ENCODE results near the gene CBL.
A peak's percentile ranks its signal among the peaks of the same experiment; 100 is the strongest.

CBL gene

GRCh38 chr11:119334174-119334930 lies 128.2 kb downstream of the CBL start, which contains the start of gene RNF26:
TSS of gene RNF26 (plus strand) at chr11:119334527. CDS start at chr11:119335123, 596 bp downstream.
- peak; percentile 96 for DNase-seq (ENCODE audit: low spot score)

GRCh38 chr11:119335091-119335654 lies 129.0 kb downstream of the CBL start:
- DNase-seq (ENCODE audit: low spot score) = no peak

- DNase-seq (ENCODE audit: low spot score) = peak; percentile 46
These were observed 129.8 kb downstream of the CBL start for GRCh38 chr11:119335655-119336543.

- DNase-seq (ENCODE audit: low spot score) = no peak
These were observed 130.8 kb downstream of the CBL start for GRCh38 chr11:119336744-119337469.

GRCh38 chr11:119337581-119338317 lies 131.6 kb downstream of the CBL start:
- DNase-seq (ENCODE audit: low spot score) = no peak

- peak; percentile 74 for DNase-seq (ENCODE audit: low spot score)
These were observed 132.3 kb downstream of the CBL start for GRCh38 chr11:119338318-119338890.

GRCh38 chr11:119338965-119339588 lies 132.9 kb downstream of the CBL start:
- no peak for DNase-seq (ENCODE audit: low spot score)

GRCh38 chr11:119339589-119340334 lies 133.6 kb downstream of the CBL start:
- peak; percentile 52 for DNase-seq (ENCODE audit: low spot score)

- DNase-seq (ENCODE audit: low spot score) = peak; percentile 28
These were observed 134.4 kb downstream of the CBL start, which contains the start of gene C1QTNF5 for GRCh38 chr11:119340335-119341221. TSS of gene C1QTNF5 (minus strand) at chr11:119340883. CDS start at chr11:119340397, 486 bp downstream.

GRCh38 chr11:119341222-119342022 lies 135.3 kb downstream of the CBL start:
- no peak for DNase-seq (ENCODE audit: low spot score)

GRCh38 chr11:119342023-119342300 lies 135.8 kb downstream of the CBL start:
- no peak for DNase-seq (ENCODE audit: low spot score)

GRCh38 chr11:119342362-119343130 lies 136.4 kb downstream of the CBL start:
- no peak for DNase-seq (ENCODE audit: low spot score)

GRCh38 chr11:119343726-119344125 lies 137.6 kb downstream of the CBL start:
- no peak for DNase-seq (ENCODE audit: low spot score)

- DNase-seq (ENCODE audit: low spot score) = no peak
These were observed 138.3 kb downstream of the CBL start for GRCh38 chr11:119344291-119345010.

- no peak for DNase-seq (ENCODE audit: low spot score)
These were observed 139.5 kb downstream of the CBL start for GRCh38 chr11:119345685-119346084.

- no peak for DNase-seq (ENCODE audit: low spot score)
These were observed 140.5 kb downstream of the CBL start, which contains the start of gene MFRP for GRCh38 chr11:119346605-119347004. TSS of gene MFRP (minus strand) at chr11:119346705. CDS start at chr11:119346513, 192 bp downstream.
